Amniotic epithelial cell (primary cell): ENCODE data around the gene AGXT.

ENCODE experiments used
- DNase-seq: peaks from one replicate; pipeline ENCODE4 v3.0.0-alpha.2; 2010; ENCODE audit warnings: low read depth

Gene AGXT

DNA sequence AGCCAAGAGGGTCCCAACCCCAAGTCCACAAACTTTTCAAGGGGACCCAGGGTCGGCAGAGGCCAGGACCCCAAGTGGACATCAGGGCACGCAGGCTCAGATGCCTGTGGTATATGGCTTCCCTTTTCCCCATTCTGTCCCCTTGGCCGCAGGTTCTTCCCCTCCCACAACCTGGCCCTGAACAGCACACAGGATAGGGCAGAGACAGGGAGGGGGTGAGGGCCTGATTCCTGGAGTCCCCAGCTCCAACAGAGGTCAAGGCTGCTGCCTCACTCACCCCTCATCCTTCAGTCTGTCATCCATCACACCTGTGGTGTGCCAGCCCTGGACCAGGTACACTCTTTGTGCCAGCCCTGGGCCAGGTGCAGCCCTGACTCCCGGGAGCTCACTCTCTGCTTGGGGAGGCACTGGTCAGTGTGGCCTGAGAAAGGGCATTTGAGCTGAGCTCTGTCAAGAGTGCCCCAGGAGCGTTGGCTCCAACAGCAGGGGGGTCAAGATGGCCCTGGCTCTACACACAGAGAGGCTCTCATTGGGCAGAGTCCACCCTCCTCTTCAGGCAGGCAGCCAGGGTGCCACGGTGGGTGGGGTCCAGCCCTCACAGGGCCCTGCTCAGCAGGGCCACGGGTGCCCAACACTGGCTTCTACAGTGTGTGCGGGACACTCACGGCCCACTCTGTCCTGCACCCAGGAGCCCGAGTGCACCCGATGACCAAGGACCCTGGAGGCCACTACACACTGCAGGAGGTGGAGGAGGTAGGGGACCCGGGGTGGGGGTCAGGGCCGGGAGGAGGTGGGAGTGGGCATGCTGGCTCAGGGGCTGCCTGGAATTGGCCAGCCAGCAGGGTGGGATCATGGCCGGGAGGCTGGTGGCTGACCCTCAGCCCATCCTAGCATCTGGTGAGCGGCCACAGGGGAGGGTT is 1.6 kb downstream of the AGXT start:
- no peak for DNase-seq

- DNase-seq, result no peak
These were observed 2.7 kb downstream of the AGXT start for GRCh38 chr2:240871071-240871958.

DNA sequence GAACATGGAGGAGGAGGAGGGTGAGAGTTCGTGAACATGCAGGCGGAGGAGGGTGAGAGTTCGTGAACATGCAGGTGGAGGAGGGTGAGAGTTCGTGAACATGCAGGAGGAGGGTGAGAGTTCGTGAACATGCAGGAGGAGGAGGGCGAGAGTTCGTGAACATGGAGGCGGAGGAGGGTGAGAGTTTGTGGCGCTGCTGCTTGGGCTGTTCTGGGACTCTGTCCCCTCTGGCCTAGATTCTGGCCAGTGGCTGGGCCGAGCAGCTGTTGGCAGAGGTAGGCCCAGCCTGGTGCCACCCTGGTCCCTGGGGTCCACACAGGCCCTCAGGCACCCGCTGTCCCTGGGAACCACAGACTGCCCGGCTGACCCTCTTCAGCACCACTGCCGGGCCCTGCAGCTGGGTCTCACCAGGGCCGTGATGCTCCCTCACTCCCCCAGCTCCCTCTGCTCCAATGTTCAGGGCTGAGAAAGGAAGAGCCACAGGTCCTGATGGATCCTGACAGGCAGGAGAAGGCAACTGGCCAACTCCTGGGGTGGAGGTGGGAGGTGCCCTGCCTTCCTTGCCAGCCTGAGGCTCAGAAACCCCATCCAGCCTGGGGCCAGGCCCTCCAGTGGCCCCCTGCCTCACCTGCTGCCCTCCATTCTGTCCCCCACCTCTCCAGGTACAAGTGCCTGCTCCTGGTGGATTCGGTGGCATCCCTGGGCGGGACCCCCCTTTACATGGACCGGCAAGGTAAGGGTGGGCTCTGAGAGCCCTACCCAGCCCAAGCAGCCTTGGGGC is 3.9 kb downstream of the AGXT start:
- no peak for DNase-seq

DNA sequence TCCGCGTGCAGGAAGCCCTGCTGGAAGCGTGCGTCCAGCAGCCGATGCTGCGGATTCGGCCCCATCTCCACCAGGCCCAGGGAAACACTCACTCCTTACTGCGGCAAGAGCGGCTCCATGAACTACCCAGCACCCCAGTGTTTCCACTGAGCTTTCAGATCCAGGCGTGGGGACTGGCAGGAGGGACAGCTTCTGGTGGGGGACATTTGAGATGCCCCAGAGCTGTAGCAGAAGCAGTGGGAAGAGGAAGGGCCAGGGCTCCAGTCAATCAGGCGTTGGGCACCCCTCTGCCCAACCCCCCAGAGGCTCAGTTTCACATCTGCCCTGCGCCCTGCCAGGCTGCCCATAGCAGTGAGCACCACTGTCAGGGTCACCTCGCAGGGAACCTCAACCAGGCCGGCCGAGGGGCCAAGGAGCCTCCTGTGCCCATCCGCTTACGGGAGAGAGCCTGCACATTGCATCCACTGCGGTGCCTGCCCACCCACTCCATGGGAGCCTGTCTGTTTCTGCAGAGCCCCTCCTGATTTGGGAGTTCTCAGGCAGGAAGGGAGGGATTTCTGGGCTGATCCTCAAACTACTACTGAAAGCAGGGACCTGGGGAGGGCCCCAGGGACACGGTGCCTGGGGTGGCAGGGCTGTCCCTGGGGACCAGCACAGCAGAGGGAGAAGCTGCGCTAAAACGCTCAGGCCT is 4.6 kb downstream of the AGXT start:
- DNase-seq, result no peak

DNA sequence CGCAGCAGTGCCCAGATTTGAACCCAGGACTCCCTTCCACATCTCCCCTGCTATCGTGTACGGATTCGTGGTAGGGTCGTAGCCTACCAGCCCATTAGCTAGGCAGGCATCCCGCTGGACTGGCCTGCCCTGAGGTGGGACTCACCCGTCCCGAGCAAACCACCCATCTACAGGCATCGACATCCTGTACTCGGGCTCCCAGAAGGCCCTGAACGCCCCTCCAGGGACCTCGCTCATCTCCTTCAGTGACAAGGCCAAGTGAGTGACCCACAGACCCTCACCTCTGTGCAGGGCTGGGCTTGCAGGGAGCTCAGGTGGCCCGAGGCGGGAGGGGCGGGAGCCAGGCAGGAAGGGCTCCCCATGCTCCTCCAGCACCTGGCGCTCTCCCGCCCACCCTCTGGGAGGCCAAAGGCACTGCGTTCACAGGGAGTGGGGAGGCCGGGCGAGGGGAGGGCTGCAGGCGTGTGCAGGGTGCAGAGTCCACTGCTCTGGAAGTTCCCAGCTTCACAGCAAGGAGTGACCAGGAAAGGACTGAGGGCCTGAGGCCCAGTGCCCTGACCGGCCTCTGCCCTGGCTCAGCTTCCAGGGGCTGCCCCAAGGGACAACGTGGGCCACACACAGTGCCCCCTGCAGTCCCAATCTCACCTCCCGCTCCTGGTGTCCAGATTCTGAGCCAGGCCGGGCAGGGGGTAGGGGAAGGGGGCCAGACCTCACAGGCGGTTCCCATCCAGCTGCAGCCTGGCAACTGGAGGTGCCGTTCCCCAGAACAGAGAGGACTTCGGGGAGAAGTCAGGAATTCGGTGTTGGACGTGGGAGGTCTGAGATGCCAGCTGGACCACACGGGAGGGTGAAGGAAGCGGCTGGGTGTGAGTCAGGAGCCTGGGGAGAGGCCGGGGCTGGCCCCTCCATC is 5.4 kb downstream of the AGXT start:
- DNase-seq, result no peak

- no peak for DNase-seq
These were observed 6.1 kb downstream of the AGXT start for GRCh38 chr2:240874715-240875227.

- no peak for DNase-seq
These were observed 6.8 kb downstream of the AGXT start for GRCh38 chr2:240875228-240876034.

GRCh38 chr2:240876035-240876474 is 7.4 kb downstream of the AGXT start:
- DNase-seq, result no peak

DNA sequence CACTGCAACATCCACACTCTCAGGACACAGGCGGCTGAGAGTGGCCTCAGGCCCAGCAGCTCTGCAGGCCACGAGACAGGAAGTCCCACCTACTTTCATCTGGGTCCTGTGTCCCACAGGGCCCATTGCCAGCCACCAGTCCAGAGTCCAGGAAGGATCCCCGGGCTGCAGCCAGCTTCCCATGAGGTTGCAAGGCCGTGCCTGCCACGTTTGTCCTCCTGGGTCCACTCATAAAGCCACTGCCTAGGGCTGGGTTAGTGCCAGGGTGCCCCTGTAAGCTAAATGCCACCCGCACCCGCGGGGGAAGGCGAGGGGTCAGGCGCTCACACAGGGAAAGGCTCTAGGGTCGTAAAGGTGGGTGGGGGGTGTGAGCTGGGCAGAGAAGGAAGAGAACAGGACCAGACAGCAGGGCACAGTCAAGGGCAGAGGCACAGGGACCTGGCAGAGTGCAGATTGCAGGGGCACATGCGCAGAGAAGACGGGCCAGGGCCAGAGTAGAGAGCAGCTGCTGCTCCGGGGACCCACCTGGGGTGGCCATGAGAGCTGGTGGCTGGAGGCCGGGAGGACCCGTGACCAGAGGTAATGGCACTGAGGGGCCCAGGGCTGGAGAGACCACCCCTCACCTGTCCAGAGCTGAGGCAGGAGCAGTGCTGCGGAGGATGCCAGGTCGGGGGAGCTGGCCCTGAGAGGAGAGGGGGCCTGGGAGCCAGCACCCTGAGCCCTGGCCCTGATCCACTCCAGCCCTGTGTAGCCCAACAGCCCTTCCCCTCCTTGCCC is 8.0 kb downstream of the AGXT start:
- DNase-seq, result no peak

DNA sequence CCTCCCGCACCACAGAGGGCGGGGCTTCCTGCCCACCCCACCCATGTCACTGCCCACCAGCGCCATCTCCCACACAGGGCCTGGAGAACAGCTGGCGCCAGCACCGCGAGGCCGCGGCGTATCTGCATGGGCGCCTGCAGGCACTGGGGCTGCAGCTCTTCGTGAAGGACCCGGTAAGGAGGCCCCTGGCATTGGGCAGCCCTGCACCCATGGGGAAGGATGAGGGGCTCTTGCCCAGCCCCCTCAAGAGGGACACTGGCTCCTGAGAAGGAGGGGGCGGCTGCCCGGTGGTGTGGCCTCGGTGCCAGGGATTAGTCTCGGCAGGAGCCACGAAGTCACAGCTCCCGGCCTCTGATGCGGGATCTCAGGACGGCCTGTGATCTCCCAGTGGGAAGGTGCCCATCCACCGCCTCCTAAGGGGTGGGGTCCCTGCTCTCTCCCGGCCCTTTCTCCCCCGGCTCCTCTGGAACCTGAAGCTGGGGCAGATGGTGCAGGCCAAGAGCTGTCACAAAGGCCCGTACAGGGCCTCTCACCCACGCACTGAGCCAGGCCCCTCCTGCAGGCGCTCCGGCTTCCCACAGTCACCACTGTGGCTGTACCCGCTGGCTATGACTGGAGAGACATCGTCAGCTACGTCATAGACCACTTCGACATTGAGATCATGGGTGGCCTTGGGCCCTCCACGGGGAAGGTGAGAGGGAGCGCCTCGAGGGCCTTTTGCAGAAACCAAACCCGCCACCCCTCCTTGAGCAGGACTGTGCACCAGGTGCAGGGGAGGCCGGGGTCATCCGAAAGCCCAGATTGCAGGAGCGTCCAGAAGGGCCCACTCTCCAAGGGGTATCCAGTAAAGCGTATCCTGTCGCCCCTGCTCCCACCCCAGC is 9.1 kb downstream of the AGXT start:
- no peak for DNase-seq

- no peak for DNase-seq
These were observed 9.8 kb downstream of the AGXT start for GRCh38 chr2:240878341-240878936.

GRCh38 chr2:240879105-240879504 is 10.5 kb downstream of the AGXT start:
- DNase-seq, result no peak

DNA sequence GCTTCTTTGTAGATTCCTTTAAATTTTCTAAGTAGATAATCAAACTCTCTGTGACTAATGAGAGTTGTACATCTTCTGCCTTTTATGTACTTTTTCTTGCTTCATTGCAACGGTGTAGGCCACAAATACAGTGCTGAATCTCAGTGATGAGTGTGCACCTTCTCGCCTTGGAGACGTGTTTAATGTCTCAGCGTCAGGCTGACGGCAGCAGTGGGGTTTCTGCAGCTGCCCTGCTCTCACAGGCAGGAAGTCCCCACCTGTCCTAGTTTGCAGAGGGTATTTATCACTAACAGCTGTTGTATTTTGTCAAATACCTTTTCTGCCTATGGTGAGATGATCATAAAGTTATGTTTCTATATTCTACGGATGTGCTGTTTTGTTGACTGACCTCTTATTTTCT is 13.3 kb downstream of the AGXT start:
- DNase-seq, result no peak

DNA sequence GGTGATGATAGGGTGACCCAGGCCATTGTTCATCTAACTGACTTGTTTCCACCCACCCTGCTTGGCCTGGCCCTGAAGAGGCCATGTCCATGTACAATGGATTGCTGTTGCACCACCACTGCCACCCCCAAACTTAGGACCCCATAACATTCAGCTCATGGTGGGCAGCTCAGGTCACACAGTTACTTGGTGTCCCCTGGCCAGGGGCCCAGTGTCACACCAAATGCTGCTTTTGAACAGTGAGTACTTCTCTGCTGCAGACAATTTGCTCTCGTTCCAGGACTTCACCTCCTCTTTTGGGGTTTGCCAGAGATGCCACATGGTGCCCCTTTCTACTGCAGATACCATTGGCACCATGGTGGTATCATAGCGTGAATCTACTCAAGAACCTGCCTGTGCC is 15.6 kb downstream of the AGXT start:
- no peak for DNase-seq

- DNase-seq, result no peak
These were observed 16.1 kb downstream of the AGXT start for GRCh38 chr2:240884745-240885144.

DNA sequence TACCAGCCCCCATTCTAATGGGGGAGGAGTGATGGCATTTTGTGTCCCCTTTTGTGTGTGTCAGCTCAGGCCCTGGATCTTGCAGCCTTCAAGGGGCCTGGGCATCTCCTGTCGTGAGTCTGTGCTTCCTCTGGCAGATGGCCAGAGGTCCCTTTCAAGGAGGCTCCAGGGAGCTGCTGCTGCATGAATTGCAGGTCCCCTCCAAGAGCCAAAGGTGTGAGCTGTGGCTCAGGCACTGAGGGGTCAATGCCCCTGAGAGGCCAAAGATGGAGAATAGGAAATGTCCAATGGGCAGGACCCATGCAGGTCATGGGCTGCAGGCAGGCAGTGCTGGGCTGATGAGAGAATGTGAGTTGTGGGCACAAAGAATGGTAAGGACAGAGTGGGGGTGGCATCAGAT is 16.9 kb downstream of the AGXT start:
- no peak for DNase-seq

GRCh38 chr2:240886023-240886565 is 17.5 kb downstream of the AGXT start:
- DNase-seq, result no peak
